Epithelial cell of proximal tubule (primary cell): ENCODE results near the gene ETV7. TPM values are rescaled to one million over a fixed set of nuclear protein-coding genes. Genes with fewer than 3 reads are reported as not detected.

Experiments
- DNase-seq: peaks from one replicate; pipeline ENCODE4 v3.0.0-alpha.2; 2011; ENCODE audit warnings: low read depth
- H3K4me3 ChIP-seq: 2 replicates; pipeline ENCODE4 v1.5.1; 2011; ENCODE audit warnings: low read depth, mild to moderate bottlenecking, low read length
- total RNA-seq: library from RNA; depleted of rRNA; stranded (reverse); fragments of >200 nt; gene quantifications from 2 replicates; pipeline ENCODE4 v1.2.3, GENCODE V29; 2015
- TF ChIP-seq, protein P1 (sequence below): conservative IDR thresholded peaks from 2 replicates; pipeline ENCODE4 v1.5.1; 2012; ENCODE audit warnings: low read depth, mild to moderate bottlenecking, low read length

ETV7 gene
- total RNA-seq, 1 donor from 2014 or later, result 3.2 TPM

DNA sequence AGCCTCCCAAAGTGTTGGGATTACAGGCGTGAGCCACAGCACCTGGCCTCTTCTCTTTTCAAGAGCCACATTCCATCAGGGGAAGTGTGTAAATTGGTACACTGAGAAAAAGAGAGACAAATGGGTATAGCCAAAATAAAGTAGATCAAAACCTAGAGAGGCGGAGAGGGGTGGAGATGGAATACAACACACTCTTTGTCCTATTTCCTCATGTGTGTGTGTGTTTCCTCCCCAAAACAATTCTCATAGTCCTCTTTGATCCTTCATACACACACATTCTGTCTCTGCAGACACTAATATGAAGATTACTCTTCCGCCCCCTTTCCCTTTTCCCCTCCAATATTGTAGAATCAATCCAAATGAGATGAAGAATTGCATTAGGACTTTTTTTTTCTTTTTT lies 39.2 kb upstream of the ETV7 start:
- DNase-seq, result no peak
- no peak overlapping the region for H3K4me3 ChIP-seq
- TF ChIP-seq, protein P1, sequence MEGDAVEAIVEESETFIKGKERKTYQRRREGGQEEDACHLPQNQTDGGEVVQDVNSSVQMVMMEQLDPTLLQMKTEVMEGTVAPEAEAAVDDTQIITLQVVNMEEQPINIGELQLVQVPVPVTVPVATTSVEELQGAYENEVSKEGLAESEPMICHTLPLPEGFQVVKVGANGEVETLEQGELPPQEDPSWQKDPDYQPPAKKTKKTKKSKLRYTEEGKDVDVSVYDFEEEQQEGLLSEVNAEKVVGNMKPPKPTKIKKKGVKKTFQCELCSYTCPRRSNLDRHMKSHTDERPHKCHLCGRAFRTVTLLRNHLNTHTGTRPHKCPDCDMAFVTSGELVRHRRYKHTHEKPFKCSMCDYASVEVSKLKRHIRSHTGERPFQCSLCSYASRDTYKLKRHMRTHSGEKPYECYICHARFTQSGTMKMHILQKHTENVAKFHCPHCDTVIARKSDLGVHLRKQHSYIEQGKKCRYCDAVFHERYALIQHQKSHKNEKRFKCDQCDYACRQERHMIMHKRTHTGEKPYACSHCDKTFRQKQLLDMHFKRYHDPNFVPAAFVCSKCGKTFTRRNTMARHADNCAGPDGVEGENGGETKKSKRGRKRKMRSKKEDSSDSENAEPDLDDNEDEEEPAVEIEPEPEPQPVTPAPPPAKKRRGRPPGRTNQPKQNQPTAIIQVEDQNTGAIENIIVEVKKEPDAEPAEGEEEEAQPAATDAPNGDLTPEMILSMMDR, result no peak

DNA sequence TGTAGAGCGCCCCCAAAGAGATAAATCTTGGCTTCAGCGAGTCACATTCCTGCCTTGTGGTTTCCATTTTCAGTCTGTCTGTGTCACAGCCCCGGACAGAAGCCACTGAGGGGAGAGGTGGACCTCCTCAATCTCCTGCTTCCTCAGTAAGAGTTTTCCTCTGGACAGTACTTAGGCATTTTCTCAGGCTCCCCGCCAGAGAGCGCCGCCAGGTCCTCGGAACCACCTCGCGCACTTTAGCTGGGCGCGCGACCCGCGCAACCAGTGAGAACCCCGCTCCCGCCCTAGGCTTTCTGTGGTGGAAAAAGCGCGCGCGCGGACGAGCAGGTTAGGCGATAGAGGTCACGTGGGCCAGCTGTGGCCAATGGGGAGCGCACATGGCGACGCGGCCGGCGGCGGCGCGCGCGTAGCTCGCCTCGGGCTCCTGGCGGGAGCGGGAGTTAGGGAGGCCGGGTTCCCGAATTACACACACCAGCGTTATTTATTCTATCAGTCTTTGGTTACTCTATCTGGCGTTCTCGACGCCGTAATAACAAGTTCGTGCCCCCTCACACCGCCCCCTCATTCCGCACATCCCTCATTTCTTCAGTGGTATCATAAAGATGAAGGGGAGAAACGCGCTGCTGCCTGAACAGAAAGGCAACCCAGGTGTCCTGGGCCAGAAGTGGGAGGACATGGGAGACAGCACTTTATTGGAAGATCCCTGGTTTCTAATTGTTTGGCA lies 35.8 kb upstream of the ETV7 start:
- DNase-seq, result peak; percentile 55
- peak overlapping the region; percentile 73 for H3K4me3 ChIP-seq
- TF ChIP-seq, protein P1, result peak; percentile 68

DNA sequence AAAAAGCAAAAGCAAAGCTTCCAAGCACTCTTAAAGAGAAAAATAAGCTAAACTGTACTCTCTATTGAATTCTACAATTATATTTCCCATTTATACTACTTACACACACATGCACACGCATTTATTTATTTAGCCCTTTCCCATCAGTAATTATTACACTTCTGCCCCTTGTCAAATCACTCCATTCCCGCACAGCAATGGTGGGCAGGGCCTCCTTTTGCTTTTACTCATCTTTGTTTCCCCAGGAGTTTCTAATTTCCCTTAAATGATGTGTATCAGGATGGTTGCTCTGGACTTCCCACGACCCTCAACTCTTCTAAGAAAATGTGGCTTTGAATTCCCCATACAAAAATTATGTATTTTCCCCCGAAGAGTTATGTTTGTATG lies 35.2 kb upstream of the ETV7 start:
- TF ChIP-seq, protein P1, result no peak
- no peak for DNase-seq
- H3K4me3 ChIP-seq, result peak overlapping the region; percentile 73

DNA sequence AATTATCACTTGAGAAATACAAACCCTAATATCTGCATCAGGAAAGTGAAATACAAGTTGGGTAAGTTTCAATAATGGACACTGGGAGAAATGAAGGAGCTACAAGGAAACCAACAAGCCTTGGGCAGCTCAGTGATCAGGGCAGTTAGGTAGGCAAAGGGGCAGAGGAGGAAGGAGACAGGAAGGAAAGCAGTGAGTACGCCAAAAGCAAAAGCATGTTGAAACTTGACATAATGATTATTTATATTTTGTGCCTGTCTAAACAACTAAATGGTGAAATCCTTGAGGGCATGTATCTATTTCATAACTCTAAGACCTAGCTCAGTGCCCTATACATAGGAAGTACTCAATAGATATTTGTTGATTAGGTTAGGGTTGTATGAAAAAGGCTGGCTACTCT lies 31.8 kb upstream of the ETV7 start:
- DNase-seq, result no peak
- no peak overlapping the region for H3K4me3 ChIP-seq

DNA sequence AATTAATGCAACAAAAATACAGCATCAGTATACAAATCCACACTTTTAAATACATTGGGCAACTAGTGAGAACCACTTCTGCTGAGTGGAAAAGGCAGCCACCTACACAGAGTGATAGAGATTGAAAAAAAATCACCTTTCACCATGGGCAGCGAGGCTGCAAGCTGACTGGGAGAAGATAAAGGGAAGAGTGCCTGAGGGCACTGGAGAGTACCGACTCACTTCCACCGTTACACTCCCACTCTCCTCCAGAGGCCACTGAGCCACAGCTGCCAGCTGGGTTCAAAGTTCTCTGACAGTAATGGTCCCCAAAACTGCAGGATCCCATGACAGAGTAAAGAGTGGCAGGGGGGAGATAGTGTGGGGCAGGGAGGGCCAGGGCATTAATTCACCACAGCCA lies 31.1 kb upstream of the ETV7 start:
- TF ChIP-seq, protein P1, result no peak
- no peak overlapping the region for H3K4me3 ChIP-seq
- DNase-seq, result no peak

More for the DNA sequence above, 31.8 kb upstream of the ETV7 start:
- TF ChIP-seq, protein P1, result no peak

DNA sequence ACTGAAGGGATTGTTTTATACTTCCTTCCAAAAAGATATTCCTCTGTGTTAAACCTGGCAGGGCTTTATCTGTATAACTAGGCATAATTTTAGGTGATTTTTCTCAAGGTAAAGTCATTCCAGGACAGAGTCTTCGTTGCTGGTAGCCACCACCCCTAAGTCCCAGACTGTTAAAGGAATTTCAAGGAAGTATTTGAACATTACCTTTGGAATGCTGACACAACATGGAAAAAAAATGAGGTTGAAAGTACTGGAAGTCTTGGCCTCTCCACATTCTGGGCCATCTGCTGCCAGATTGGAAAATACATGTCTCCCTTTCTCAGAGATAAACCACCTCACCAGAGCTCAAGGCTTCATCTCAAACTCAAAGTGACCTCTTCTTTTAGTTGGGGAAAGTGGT lies 27.0 kb upstream of the ETV7 start:
- DNase-seq, result no peak
- no peak overlapping the region for H3K4me3 ChIP-seq
- TF ChIP-seq, protein P1, result no peak
